Memory B cell (primary cell): ENCODE measurements around the gene ADAM17.

ENCODE experiments used
- ATAC-seq: fragments of 150-1000 bp; cut with Tn5 transposase; 2 replicates; pipeline ENCODE4 v1.10.0; 2021; ENCODE audit warnings: low read depth, mild to moderate bottlenecking, moderate library complexity
- DNase-seq, 2 donors: peaks; one replicate each; pipeline ENCODE4 v3.0.0; 2022; ENCODE audit warnings: low spot score in 2 of 2
- H3K27ac Mint-ChIP-seq: one replicate; pipeline ENCODE4 v1.8.0; 2022; ENCODE audit warnings: mild to moderate bottlenecking, moderate library complexity, mixed read lengths
- H3K27me3 Mint-ChIP-seq: one replicate; pipeline ENCODE4 v1.8.0; 2022; ENCODE audit warnings: mixed read lengths
- H3K36me3 Mint-ChIP-seq: one replicate; pipeline ENCODE4 v1.8.0; 2022; ENCODE audit warnings: mild to moderate bottlenecking, mixed read lengths
- H3K4me1 Mint-ChIP-seq: one replicate; pipeline ENCODE4 v1.8.0; 2022; ENCODE audit warnings: mixed read lengths
- H3K4me3 Mint-ChIP-seq: one replicate; pipeline ENCODE4 v1.8.0; 2022; ENCODE audit warnings: mild to moderate bottlenecking, moderate library complexity, mixed read lengths
- H3K9me3 Mint-ChIP-seq: one replicate; pipeline ENCODE4 v1.8.0; 2022; ENCODE audit warnings: mixed read lengths

Gene ADAM17

GRCh38 chr2:9582624-9583023 is 27.0 kb upstream of the ADAM17 start:
- DNase-seq = no peak
- Mint-ChIP-seq H3K9me3 (no peaks in the 10 kb centered on the region), H3K4me3 (no peak overlapping the region), H3K27me3 (no peaks in the 10 kb centered on the region), H3K36me3 (peaks cover 25% of the 10 kb centered on the region), H3K4me1 (no peaks in the 10 kb centered on the region), H3K27ac (no peak overlapping the region)
- no peak for ATAC-seq

GRCh38 chr2:9578467-9579235 is 23.0 kb upstream of the ADAM17 start:
- H3K27me3 Mint-ChIP-seq = no peaks in the 10 kb centered on the region
- no peaks in the 10 kb centered on the region for H3K9me3 Mint-ChIP-seq
- peaks cover 3% of the 10 kb centered on the region for H3K36me3 Mint-ChIP-seq
- ATAC-seq = no peak
- H3K4me3 Mint-ChIP-seq = no peak overlapping the region
- no peak for DNase-seq
- H3K27ac Mint-ChIP-seq = no peak overlapping the region
- peaks cover 3% of the 10 kb centered on the region for H3K4me1 Mint-ChIP-seq

- DNase-seq (no peak), ATAC-seq (no peak)
- Mint-ChIP-seq H3K4me1 (peaks cover 3% of the 10 kb centered on the region), H3K27ac (no peak overlapping the region), H3K27me3 (no peaks in the 10 kb centered on the region), H3K4me3 (no peak overlapping the region), H3K36me3 (no peaks in the 10 kb centered on the region), H3K9me3 (no peaks in the 10 kb centered on the region)
Observed at GRCh38 chr2:9574331-9574730, 18.7 kb upstream of the ADAM17 start.

GRCh38 chr2:9573840-9574239 is 18.2 kb upstream of the ADAM17 start:
- H3K9me3 Mint-ChIP-seq = no peaks in the 10 kb centered on the region
- H3K4me1 Mint-ChIP-seq = peaks cover 3% of the 10 kb centered on the region
- H3K27ac Mint-ChIP-seq = no peak overlapping the region
- H3K36me3 Mint-ChIP-seq = no peaks in the 10 kb centered on the region
- no peak overlapping the region for H3K4me3 Mint-ChIP-seq
- H3K27me3 Mint-ChIP-seq = no peaks in the 10 kb centered on the region
- ATAC-seq = peak; percentile 38
- DNase-seq = no peak

- ATAC-seq (no peak), DNase-seq (no peak)
- H3K36me3 Mint-ChIP-seq = no peaks in the 10 kb centered on the region
- H3K27me3 Mint-ChIP-seq = no peaks in the 10 kb centered on the region
- H3K4me3 Mint-ChIP-seq = no peak overlapping the region
- no peaks in the 10 kb centered on the region for H3K9me3 Mint-ChIP-seq
- no peak overlapping the region for H3K27ac Mint-ChIP-seq
- peaks cover 3% of the 10 kb centered on the region for H3K4me1 Mint-ChIP-seq
Observed at GRCh38 chr2:9573013-9573720, 17.5 kb upstream of the ADAM17 start.

- no peaks in the 10 kb centered on the region for H3K9me3 Mint-ChIP-seq
- H3K4me3 Mint-ChIP-seq = no peak overlapping the region
- peaks cover 3% of the 10 kb centered on the region for H3K4me1 Mint-ChIP-seq
- DNase-seq (no peak), ATAC-seq (no peak)
- H3K27me3 Mint-ChIP-seq = no peaks in the 10 kb centered on the region
- H3K27ac Mint-ChIP-seq = no peak overlapping the region
- H3K36me3 Mint-ChIP-seq = no peaks in the 10 kb centered on the region
Observed at GRCh38 chr2:9570182-9571060, 14.8 kb upstream of the ADAM17 start.

GRCh38 chr2:9565436-9566153 is 10.0 kb upstream of the ADAM17 start:
- ATAC-seq (no peak), DNase-seq (no peak)
- Mint-ChIP-seq H3K4me3 (no peak overlapping the region), H3K36me3 (peaks cover 5% of the 10 kb centered on the region), H3K27me3 (no peaks in the 10 kb centered on the region), H3K4me1 (peaks cover 2% of the 10 kb centered on the region), H3K9me3 (no peaks in the 10 kb centered on the region), H3K27ac (no peak overlapping the region)

GRCh38 chr2:9560628-9561027 is 5.0 kb upstream of the ADAM17 start:
- peaks cover 13% of the 10 kb centered on the region for H3K4me1 Mint-ChIP-seq
- no peaks in the 10 kb centered on the region for H3K27me3 Mint-ChIP-seq
- ATAC-seq (no peak), DNase-seq (no peak)
- H3K4me3 Mint-ChIP-seq = no peak overlapping the region
- H3K9me3 Mint-ChIP-seq = no peaks in the 10 kb centered on the region
- peaks cover 9% of the 10 kb centered on the region for H3K36me3 Mint-ChIP-seq
- no peak overlapping the region for H3K27ac Mint-ChIP-seq

- Mint-ChIP-seq H3K27me3 (no peaks in the 10 kb centered on the region), H3K4me1 (peaks cover 24% of the 10 kb centered on the region), H3K36me3 (peaks cover 10% of the 10 kb centered on the region), H3K27ac (no peak overlapping the region), H3K4me3 (no peak overlapping the region), H3K9me3 (no peaks in the 10 kb centered on the region)
- ATAC-seq = no peak
- no peak for DNase-seq
Observed at GRCh38 chr2:9558948-9559381, 3.3 kb upstream of the ADAM17 start.

- Mint-ChIP-seq H3K27ac (peak overlapping the region; percentile 98), H3K4me3 (peak overlapping the region; percentile 98), H3K4me1 (peaks cover 36% of the 10 kb centered on the region), H3K36me3 (peaks cover 6% of the 10 kb centered on the region), H3K9me3 (no peaks in the 10 kb centered on the region), H3K27me3 (no peaks in the 10 kb centered on the region)
- ATAC-seq (peak; percentile 9), DNase-seq (no peak)
Observed at GRCh38 chr2:9556121-9556743, 602 bp upstream of the ADAM17 start.

- H3K4me3 Mint-ChIP-seq = peak overlapping the region; percentile 98
- peaks cover 6% of the 10 kb centered on the region for H3K36me3 Mint-ChIP-seq
- H3K4me1 Mint-ChIP-seq = peaks cover 41% of the 10 kb centered on the region
- DNase-seq (no peak), ATAC-seq (no peak)
- H3K27me3 Mint-ChIP-seq = no peaks in the 10 kb centered on the region
- H3K27ac Mint-ChIP-seq = peak overlapping the region; percentile 98
- H3K9me3 Mint-ChIP-seq = no peaks in the 10 kb centered on the region
Observed at GRCh38 chr2:9554921-9555296, 721 bp downstream of the ADAM17 start.

- peaks cover 2% of the 10 kb centered on the region for H3K36me3 Mint-ChIP-seq
- ATAC-seq (no peak), DNase-seq (no peak)
- H3K4me3 Mint-ChIP-seq = peak overlapping the region; percentile 68
- no peaks in the 10 kb centered on the region for H3K27me3 Mint-ChIP-seq
- H3K27ac Mint-ChIP-seq = peak overlapping the region; percentile 85
- no peaks in the 10 kb centered on the region for H3K9me3 Mint-ChIP-seq
- peaks cover 50% of the 10 kb centered on the region for H3K4me1 Mint-ChIP-seq
Observed at GRCh38 chr2:9552219-9553178, 3.1 kb downstream of the ADAM17 start.
